Hypothalamus (tissue), 51 donors: ENCODE data around the gene LUC7L2.
"Not testable (repeated sequence)": the region's sequence is repeated elsewhere in the genome, so short reads cannot be mapped to it uniquely, and the experiment has no call there.

Experiments used
- DNase-seq, 51 donors: peaks; one replicate each; lab custom pipeline; 2025; lab: John Stamatoyannopoulos, UW

Gene LUC7L2

DNA sequence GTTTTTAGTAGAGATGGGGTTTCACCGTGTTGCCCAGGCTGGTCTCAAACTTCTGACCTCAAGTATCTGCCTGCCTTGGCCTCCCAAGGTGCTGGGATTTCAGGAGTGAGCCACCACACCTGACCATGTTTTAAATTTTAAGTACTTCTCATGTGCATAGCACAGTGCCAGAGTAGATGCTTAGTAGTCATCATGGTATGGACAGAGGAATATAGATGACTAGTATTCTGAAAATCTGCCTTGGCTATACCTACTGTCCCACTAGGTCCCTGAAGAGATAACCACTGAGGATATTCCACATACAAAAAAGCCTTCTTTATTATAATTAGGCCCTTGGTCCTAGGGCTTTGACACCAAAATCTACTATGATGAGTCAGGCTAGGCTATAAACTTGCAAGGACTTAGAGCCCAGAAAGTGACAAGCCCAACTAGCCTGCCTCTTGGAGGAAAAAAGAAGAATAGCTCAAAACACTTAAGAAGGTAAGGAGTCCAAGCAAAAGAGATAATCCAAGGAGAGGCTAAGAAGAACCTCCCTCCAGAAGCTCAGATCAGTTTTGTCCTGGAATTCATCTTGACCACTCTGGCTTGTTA, 34.0 kb downstream of the LUC7L2 start:
- no peak for DNase-seq

GRCh38 chr7:139394540-139394939, 34.8 kb downstream of the LUC7L2 start:
- DNase-seq: no peak

DNA sequence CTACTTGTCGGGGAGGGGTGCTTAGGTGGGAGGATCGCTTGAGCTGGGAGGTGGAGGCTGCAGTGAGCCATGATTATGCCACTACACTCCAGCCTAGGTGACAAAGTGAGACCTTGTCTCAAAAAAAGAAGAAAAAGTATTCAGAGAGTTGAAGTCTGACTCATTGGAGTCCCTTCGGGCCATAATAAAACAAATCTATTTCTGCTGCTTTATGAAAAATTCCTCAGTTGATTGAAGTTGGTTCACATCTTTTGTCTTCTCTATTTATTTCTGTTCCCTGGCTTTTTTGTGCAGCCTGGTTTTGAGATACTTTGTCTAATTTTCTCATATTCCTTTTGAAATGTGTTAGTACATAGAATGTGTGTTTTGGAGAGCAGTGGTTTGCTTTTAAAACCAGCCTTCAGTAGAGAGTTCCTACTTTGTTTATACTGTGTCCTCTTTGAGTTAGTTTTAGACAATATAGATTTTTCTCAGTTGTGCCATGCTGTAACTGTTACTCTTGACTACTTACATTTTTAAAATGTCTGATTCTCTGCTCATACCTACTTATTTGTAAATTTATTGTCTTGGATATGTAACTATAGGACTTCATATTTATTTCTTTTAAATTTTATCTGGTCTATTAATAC, 36.7 kb downstream of the LUC7L2 start:
- no peak for DNase-seq

DNA sequence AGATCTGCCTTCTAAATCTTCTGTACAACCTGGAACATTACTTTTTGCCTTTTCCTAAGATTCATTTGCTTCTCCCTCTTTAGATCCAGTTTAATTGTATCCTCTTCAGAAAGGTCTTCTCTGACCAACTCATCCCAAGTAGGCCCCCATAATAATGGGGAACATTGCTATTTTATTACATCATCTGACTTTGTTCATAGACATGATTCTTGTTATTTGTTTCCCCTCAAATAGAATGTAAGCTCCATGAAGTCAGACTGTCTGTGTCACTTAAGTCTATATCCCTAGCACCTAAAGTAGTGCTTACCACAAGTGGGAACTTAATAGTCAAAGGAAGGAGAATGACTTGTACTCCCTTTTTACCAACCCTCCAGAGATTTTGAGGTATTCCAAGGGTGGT, 37.5 kb downstream of the LUC7L2 start:
- DNase-seq: no peak

DNA sequence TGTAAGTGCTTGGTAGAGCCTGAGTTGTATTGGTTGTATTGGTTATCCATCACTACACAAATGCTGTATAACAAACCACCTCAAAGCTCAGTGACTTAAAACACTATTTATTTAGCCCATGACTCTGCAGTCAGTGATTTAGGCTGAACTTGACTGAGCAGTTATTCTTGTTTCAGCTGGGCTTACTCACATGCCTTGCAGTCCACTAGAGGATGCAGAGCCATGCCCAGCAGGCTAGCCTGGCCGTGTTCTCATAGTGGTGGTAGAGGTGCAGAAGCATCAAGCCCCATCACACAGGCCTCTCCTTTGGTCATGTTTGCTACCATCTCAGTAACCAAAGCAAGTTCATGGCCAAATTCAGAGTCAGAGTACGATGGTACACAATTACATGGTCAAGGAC, 43.9 kb downstream of the LUC7L2 start:
- DNase-seq: no peak

GRCh38 chr7:139407555-139407954, 47.9 kb downstream of the LUC7L2 start:
- DNase-seq: no peak

DNA sequence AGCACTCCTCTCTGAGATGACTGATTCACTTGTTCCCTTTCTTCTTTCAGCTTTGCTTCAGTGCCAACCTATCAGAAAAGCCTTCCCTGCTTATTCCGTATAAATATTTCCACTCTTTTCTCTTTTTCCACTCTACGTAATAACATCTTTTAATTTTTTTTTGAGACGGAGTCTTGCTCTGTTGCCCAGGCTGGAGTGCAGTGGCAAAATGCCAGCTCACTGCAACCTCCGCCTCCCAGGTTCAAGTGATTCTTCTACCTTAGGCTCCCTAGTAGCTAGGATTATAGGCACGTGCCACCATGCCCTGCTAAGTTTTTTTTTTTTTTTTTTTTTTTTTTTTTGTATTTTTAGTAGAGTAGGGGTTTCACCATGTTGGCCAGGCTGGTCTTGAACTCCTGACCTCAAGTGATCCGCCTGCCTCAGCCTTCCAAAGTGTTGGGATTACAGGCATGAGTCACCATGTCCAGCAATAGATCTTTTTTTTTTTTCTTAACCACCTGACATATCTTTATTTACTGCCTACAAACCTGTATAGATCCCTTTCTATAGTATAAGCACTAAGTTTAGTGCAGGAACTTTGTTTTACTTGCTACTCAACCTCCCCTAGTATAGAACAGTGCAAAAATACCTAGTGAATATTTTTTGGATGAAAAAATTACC, 55.2 kb downstream of the LUC7L2 start:
- DNase-seq: not testable (repeated sequence)

DNA sequence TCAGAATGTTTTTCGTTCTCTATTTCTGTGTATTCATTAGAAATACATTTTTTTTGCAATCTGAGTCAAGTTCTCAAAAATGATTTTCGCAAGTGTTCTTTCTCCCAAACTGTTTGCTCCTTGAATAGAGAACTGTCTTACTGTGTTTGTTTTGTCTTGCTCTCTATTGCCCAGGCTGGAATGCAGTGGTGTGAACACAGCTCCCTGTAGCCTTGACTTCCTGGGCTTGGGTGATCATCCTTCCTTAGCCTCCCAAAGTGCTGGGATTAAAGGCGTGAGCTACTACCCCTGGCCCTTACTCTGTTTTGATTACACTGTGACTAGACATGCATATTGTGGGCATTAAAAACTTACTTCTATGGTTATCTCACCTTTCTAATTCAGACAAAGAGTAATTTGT, 56.7 kb downstream of the LUC7L2 start:
- DNase-seq: no peak

DNA sequence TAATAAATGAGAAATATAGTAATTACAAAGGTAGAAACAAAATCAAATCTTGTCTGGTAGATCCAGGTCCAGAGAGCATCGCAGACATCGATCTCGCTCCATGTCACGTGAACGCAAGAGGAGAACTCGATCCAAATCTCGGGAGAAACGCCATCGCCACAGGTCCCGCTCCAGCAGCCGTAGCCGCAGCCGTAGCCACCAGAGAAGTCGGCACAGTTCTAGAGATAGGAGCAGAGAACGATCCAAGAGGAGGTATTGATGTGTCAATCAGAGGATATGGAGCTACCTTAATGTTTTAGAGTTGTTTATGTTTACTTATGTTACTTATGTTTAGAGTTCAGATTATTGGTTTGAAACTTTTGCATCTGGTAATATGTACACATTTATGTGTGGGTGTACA, 57.8 kb downstream of the LUC7L2 start:
- no peak for DNase-seq

GRCh38 chr7:139421123-139421522, 61.4 kb downstream of the LUC7L2 start:
- no peak for DNase-seq

GRCh38 chr7:139422126-139422525, 62.4 kb downstream of the LUC7L2 start:
- peak in 2 of 51 donors; percentile 29 to 40 for DNase-seq

DNA sequence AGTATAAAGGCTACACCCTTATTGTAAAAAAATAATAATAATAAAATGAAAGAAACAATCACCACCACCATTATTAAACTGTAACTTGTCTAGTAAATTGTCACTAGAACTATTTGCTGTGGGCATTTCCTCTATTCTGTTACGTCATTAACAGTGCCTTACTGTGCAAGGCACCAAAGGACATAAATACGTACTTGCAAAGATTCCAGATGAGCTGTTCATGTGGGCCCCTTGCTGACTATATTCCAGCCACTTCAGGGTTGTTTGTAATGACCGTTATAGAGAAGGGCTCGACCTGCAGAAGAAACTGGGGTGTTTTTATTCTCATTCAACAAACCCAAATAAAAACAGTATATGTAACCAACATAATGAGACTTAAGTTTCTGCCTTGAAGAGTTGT, 63.4 kb downstream of the LUC7L2 start:
- peak in 2 of 51 donors; percentile 18 to 25 for DNase-seq

- no peak for DNase-seq
Measured at GRCh38 chr7:139424004-139424403, 64.3 kb downstream of the LUC7L2 start.

DNA sequence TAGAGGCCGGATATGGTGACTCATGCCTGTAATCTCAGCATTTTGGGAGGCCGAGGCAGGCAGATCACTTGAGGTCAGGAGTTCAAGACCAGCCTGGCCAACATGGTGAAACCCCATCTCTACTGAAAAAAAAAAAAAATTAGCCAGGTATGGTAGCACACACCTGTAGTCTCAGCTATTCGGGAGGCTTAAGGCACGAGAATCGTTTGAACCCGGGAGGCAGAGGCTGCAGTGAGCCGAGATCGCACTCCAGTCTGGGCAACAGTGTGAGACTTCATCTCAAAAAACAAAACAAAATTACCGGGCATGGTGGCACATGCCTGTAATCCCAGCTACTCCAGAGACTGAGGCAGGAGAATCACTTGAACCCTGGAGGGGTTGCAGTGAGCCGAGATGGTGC, 66.0 kb downstream of the LUC7L2 start:
- not testable (repeated sequence) for DNase-seq

DNA sequence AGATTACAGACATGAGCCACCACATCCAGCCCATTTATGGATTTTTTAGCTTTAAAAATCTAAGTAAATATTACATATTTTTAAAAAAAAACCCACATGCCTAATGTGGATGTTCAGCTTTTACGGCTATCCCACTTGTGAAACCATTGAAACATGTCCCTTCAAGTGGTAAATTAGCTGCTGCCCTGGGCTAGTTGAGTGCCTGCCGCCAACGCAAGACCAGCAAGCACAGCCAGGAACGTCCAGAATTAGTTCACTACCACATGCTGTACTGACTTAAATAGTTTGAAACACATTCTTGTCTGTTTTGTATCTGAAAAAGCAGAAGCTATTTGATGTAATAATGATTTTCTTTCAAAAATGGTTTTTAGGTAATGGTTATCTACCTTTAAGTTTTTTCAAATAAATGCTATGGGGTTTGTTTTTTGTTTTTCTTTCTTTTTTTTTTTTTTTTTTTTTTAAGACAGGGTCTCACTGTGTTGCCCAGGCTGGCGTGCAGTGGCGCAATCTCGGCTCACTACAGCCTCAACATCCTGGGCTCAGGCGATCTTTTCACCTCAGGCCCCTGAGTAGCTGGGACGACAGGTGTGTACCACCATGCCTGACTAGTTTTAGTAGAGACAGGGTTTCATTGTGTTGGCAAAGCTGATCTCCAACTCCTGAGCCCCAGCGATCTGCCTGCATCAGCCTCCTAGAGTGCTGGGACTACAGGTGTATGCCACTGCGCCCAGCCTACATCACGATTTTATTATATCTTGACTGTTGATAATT, 66.7 kb downstream of the LUC7L2 start:
- no peak for DNase-seq

DNA sequence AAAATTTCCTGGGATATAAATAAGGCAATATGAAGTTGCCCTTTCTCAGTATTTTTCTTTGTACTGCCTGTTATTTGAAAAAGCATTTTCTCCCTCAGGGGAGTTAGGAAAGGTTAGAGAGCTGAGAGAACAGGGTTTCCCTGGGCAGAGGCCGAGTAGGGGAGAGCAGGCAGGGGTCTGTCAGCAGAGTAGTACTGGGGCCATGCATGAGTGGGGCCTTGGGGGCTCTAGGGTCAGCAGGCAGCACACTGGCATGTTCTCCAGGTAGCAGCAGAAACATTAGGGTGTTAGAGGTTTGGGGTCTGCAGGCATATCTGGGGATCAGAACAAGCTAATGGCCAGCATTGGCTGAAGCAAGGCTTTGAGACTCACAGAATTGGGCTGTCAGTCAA, 67.3 kb downstream of the LUC7L2 start:
- no peak for DNase-seq

DNA sequence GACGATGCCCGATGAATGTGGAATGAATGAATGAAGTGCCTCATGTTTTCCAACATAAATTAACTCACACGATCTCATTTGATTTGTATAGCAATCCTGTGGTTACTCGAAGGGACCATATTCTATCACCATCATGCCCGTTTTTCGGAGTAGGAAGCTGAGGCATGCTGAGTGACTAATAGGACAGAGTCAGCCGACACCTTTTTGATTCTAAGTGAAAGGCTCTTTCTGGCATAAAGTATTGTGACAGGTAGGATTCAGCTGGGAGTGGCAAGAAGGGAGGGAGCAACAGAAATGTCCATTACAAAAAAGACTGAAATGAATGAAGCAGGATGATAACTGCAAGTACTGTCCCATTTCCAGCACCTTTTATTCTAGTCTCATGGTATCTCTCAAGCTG, 68.1 kb downstream of the LUC7L2 start:
- no peak for DNase-seq

- peak in 1 of 51 donors; percentile 12 for DNase-seq
Measured at GRCh38 chr7:139429735-139430134, 70.0 kb downstream of the LUC7L2 start.

- DNase-seq: no peak
Measured at GRCh38 chr7:139430443-139430842, 70.7 kb downstream of the LUC7L2 start.

GRCh38 chr7:139431010-139431409, 71.3 kb downstream of the LUC7L2 start:
- DNase-seq: no peak

DNA sequence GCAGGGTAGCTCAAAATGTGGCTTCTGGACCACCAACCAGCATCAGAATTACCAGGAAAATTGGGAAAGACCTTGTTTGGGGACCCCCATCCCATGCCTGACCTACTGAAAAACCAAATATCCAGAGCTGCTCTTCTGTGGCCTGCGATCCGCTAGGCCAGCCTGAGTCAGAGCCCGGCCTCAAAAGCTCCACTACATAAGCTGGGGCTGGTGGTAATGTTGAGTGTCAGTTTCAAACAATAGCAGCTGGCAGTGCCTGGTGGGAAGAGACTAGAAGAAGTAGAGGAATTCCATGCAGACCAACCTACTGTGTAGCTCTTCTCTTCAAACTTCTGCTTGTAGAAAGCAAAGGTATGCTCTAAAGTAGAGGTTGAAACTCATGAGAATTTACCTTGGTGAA, 71.8 kb downstream of the LUC7L2 start:
- DNase-seq: peak in 13 of 51 donors; percentile 10 to 44 (median 30)

- DNase-seq: no peak
Measured at GRCh38 chr7:139436806-139437205, 77.1 kb downstream of the LUC7L2 start.
